ENCODE measurements around the gene PHACTR3. TPM values are rescaled to one million over a fixed set of nuclear protein-coding genes. Genes with fewer than 3 reads are reported as not detected.

The PHACTR3 gene
- total RNA-seq, 4 donors from 2014 or later = 2.4 to 12.8 (median 9.7) TPM

- no peak for DNase-seq (ENCODE audit: low spot score in 2 of 2)
- Histone ChIP-seq H3K36me3 (no peaks in the 10 kb centered on the region), H3K4me1 (peaks cover 4% of the 10 kb centered on the region), H3K4me3 (no peak overlapping the region), H3K27me3 (peaks cover 36% of the 10 kb centered on the region), H3K9me3 (no peaks in the 10 kb centered on the region), H3K27ac (no peak overlapping the region)
- WGBS = 86% methylated on average over 9 of the region's 9 CpGs
- TF ChIP-seq POLR2A (IDR thresholded peaks at IDR 0.05) (no peak), POLR2AphosphoS5 (IDR thresholded peaks at IDR 0.05) (no peak), EP300 (IDR thresholded peaks at IDR 0.05) (no peak)
- TF ChIP-seq, protein P1, sequence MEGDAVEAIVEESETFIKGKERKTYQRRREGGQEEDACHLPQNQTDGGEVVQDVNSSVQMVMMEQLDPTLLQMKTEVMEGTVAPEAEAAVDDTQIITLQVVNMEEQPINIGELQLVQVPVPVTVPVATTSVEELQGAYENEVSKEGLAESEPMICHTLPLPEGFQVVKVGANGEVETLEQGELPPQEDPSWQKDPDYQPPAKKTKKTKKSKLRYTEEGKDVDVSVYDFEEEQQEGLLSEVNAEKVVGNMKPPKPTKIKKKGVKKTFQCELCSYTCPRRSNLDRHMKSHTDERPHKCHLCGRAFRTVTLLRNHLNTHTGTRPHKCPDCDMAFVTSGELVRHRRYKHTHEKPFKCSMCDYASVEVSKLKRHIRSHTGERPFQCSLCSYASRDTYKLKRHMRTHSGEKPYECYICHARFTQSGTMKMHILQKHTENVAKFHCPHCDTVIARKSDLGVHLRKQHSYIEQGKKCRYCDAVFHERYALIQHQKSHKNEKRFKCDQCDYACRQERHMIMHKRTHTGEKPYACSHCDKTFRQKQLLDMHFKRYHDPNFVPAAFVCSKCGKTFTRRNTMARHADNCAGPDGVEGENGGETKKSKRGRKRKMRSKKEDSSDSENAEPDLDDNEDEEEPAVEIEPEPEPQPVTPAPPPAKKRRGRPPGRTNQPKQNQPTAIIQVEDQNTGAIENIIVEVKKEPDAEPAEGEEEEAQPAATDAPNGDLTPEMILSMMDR (IDR thresholded peaks at IDR 0.05) = no peak
These were observed 140.9 kb downstream of the PHACTR3 start for GRCh38 chr20:59745201-59745600.

DNA sequence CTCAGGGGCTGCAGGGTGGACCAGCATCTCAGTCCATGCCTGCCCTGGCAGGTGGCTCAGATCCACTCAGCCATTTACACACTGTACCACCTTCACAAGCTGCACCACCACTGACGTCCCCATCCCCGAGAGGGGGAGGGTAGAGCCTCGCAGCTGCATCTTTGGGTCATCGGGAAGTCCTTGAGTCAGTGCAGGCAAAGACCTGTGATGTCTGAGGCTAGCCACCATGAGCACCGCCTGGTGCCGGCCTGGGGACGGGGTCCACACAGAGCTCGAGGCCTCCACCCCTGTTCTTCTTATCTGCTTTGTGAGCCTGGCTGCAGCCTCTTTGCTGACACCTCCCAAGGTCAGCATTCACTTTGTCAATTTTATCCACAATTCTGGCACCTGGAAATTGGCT lies 141.4 kb downstream of the PHACTR3 start:
- no peak for DNase-seq (ENCODE audit: low spot score in 2 of 2)
- no peak overlapping the region for H3K27ac ChIP-seq
- H3K27me3 ChIP-seq = peaks cover 38% of the 10 kb centered on the region
- 77% methylated on average over 7 of the region's 8 CpGs for WGBS
- no peaks in the 10 kb centered on the region for H3K36me3 ChIP-seq
- peaks cover 4% of the 10 kb centered on the region for H3K4me1 ChIP-seq
- no peak overlapping the region for H3K4me3 ChIP-seq
- H3K9me3 ChIP-seq = no peaks in the 10 kb centered on the region
- TF ChIP-seq POLR2AphosphoS5 (IDR thresholded peaks at IDR 0.05) = no peak
- TF ChIP-seq POLR2A (IDR thresholded peaks at IDR 0.05) = no peak
- TF ChIP-seq EP300 (IDR thresholded peaks at IDR 0.05) = no peak
- TF ChIP-seq, protein P1 (IDR thresholded peaks at IDR 0.05) = no peak

DNA sequence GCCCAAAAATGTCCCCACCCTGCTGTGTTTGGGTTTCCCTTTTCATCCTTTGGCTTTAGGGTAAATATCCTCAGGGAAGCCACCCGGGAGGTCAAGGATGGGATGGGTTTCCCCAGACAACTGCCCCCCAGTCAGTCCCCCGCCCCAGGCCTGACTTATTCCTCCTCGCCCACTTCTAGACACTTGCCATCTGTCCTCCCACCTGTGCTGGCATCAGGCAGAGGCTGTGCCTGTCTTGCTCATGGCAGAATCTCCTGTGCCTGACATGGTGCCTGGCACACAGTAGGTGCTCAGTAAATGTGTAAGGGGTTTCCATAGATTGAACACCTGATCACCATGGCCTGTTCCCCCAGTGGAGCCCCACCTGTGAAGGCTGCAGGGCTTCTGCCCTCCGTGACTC lies 141.8 kb downstream of the PHACTR3 start:
- H3K27me3 ChIP-seq = peaks cover 38% of the 10 kb centered on the region
- no peak overlapping the region for H3K27ac ChIP-seq
- H3K36me3 ChIP-seq = no peaks in the 10 kb centered on the region
- 90% methylated on average over 4 of the region's 4 CpGs for WGBS
- no peak for DNase-seq (ENCODE audit: low spot score in 2 of 2)
- no peak overlapping the region for H3K4me3 ChIP-seq
- no peaks in the 10 kb centered on the region for H3K9me3 ChIP-seq
- TF ChIP-seq POLR2AphosphoS5 (IDR thresholded peaks at IDR 0.05) = no peak
- no peak for TF ChIP-seq POLR2A (IDR thresholded peaks at IDR 0.05)
- no peak for TF ChIP-seq EP300 (IDR thresholded peaks at IDR 0.05)
- TF ChIP-seq, protein P1 (IDR thresholded peaks at IDR 0.05) = no peak
- peaks cover 9% of the 10 kb centered on the region for H3K4me1 ChIP-seq

DNA sequence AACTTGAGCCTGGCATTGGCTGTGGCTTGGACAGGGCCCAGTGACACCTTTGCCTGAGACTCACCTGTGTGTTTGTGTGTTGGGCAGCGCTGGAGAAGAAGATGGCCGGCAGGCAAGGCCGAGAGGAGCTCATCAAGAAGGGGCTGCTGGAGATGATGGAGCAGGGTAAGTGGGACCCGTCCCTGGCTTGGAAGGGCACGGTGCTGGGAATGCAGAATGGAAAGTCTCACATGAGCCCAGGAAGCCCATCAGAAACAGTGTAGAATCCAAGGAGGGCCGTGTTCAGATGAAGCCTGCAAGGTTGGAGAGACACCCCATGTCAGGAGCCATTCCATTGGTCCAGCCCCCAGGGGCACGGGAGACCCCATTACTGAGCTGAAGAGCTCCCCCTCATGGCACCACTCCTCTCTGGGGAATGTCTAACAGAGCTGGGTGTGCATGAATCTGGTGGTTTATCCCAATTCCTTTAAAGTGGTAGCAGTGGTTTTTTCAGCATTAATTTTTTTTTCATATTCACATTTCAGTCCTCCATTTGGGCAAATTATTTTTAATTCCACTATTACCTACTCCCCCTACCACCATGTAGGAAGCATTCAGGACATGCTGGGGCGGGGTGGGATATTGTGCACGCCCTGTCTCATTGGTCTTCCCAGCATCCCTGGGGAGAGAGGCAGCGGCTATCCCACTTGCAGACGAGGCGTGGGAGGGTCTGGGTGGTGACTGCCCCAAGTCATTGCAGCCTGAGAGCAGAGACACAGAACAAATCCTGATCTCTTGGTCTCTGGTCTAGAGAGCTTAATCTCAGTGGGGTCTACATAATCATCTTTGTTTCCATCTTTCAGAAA lies 143.6 kb downstream of the PHACTR3 start:
- Histone ChIP-seq H3K27me3 (peaks cover 44% of the 10 kb centered on the region), H3K9me3 (no peaks in the 10 kb centered on the region), H3K27ac (no peak overlapping the region), H3K4me3 (no peak overlapping the region), H3K4me1 (peaks cover 26% of the 10 kb centered on the region), H3K36me3 (no peaks in the 10 kb centered on the region)
- TF ChIP-seq, protein P1 (IDR thresholded peaks at IDR 0.05) = no peak
- no peak for TF ChIP-seq POLR2AphosphoS5 (IDR thresholded peaks at IDR 0.05)
- TF ChIP-seq POLR2A (IDR thresholded peaks at IDR 0.05) = no peak
- TF ChIP-seq EP300 (IDR thresholded peaks at IDR 0.05) = no peak
- DNase-seq (ENCODE audit: low spot score in 2 of 2) = no peak
- WGBS = 77% methylated on average over 12 of the region's 12 CpGs

DNA sequence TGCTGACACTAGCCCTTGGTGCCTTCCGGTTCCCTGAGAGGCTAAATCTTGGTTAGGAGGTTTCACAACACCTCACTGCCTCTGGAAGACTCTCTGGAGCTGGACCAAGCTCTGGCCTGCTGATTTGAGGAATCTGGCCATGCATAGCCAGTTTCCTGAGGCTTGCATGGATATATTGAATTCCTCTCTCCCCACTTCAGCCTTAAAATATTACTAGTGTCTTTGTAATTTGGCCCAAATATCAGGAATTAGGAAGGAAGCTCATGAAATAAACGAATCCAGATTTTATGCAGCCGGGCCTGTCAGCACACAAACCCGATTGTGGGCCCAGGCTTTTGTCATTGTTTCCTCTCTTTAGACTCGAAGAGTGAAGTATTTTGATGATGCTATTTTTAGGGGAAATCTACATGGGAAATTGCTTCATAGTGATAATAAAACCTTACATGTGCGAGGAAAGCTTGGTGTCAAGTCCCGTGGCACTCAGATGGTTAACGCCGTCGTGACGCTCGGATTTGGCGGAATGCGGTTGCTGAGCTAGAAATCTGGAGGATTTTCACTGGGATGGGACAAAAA lies 144.4 kb downstream of the PHACTR3 start:
- Histone ChIP-seq H3K9me3 (no peaks in the 10 kb centered on the region), H3K27ac (peak overlapping the region; percentile 30), H3K4me3 (no peak overlapping the region), H3K4me1 (peaks cover 31% of the 10 kb centered on the region), H3K27me3 (peaks cover 48% of the 10 kb centered on the region), H3K36me3 (no peaks in the 10 kb centered on the region)
- WGBS = 60% methylated on average over 14 of the region's 14 CpGs
- TF ChIP-seq POLR2A (IDR thresholded peaks at IDR 0.05) = no peak
- no peak for TF ChIP-seq EP300 (IDR thresholded peaks at IDR 0.05)
- TF ChIP-seq POLR2AphosphoS5 (IDR thresholded peaks at IDR 0.05) = no peak
- TF ChIP-seq, protein P1 (IDR thresholded peaks at IDR 0.05) = no peak
- no peak for DNase-seq (ENCODE audit: low spot score in 2 of 2)

Measured in suprapubic skin (tissue), 4 donors.